ENCODE measurements around the gene SLC12A4. TPM values are rescaled to one million over a fixed set of nuclear protein-coding genes. Genes with fewer than 3 reads are reported as not detected.

The SLC12A4 gene
- total and polyA plus RNA-seq, 2 experiments from 2014 or later, result 19.9 to 53.0 TPM

- H3K4me2 ChIP-seq, result no peak overlapping the region
- no peak for ATAC-seq
These were observed 32.0 kb upstream of the SLC12A4 start for GRCh38 chr16:68000450-68000849.

More at GRCh38 chr16:68000450-68000849, 32.0 kb upstream of the SLC12A4 start:
- Histone ChIP-seq H3K27me3 (ENCODE audit: insufficient read depth) (no peaks in the 10 kb centered on the region), H3F3A (replicated peaks; ENCODE audit: low read depth) (0 out of 2 replicates have a peak, but pooled peaks cover 3% of the 10 kb centered on the region), H3K27ac (ENCODE audit: low read depth) (no peak overlapping the region), H2AFZ (no peak overlapping the region), H3K79me2 (replicated peaks; ENCODE audit: insufficient read depth) (no peaks in the 10 kb centered on the region), H3K9me2 (ENCODE audit: insufficient read depth) (no peaks in the 10 kb centered on the region), H3K36me3 (ENCODE audit: insufficient read depth) (no peaks in the 10 kb centered on the region), H3K4me1 (ENCODE audit: insufficient read depth) (no peaks in the 10 kb centered on the region), H3K4me3 (no peak overlapping the region), H4K20me1 (replicated peaks; ENCODE audit: insufficient read depth) (no peaks in the 10 kb centered on the region)
- Mint-ChIP-seq H3K36me3 (ENCODE audit: low read depth) (no peaks in the 10 kb centered on the region), H3K27me3 (ENCODE audit: insufficient read depth, low read depth, poor library complexity) (peaks cover 4% of the 10 kb centered on the region), H3K9me3 (no peaks in the 10 kb centered on the region), H3K4me1 (peaks cover under 1% of the 10 kb centered on the region; the same call in 1 of the 3 replicates), H3K27ac (no peak overlapping the region), H3K4me3 (no peak overlapping the region)
- TF ChIP-seq STAT1 (IDR thresholded peaks at IDR 0.05; ENCODE audit: unreplicated experiment), result no peak
- no peak for TF ChIP-seq REST (IDR thresholded peaks at IDR 0.05; ENCODE audit: unreplicated experiment)
- no peak for TF ChIP-seq CTCF (conservative IDR thresholded peaks at IDR 0.05; ENCODE audit: low read depth in 2 of 2)
- no peak for TF ChIP-seq ETS1 (IDR thresholded peaks at IDR 0.05)
- no peak for TF ChIP-seq POLR2AphosphoS5 (IDR thresholded peaks at IDR 0.05; ENCODE audit: low read depth)
- TF ChIP-seq ZNF114 (CRISPR knock-in tag; IDR thresholded peaks at IDR 0.05), result no peak
- no peak for TF ChIP-seq ZNF331 (CRISPR knock-in tag; IDR thresholded peaks at IDR 0.05; ENCODE audit: low read depth)
- no peak for DNase-seq (ENCODE audit: low spot score)
